Stimulated activated CD4-positive, alpha-beta T cell treated with anti-CD3 and anti-CD28 coated beads, Interleukin-12 subunit alpha, Interleukin-12 subunit beta, amount 100 ng/mL, for 48 hours (primary cell): Measurements from ENCODE around the gene TRMT2B.
"Not testable (repeated sequence)": the region's sequence is repeated elsewhere in the genome, so short reads cannot be mapped to it uniquely, and the experiment has no call there.

Experiments
- DNase-seq, 3 donors: peaks; one replicate each; pipeline ENCODE4 v3.0.0-alpha.2; 2020; ENCODE audit warnings: low read depth in 2 of 3, low spot score in 1 of 3

The TRMT2B gene

DNA sequence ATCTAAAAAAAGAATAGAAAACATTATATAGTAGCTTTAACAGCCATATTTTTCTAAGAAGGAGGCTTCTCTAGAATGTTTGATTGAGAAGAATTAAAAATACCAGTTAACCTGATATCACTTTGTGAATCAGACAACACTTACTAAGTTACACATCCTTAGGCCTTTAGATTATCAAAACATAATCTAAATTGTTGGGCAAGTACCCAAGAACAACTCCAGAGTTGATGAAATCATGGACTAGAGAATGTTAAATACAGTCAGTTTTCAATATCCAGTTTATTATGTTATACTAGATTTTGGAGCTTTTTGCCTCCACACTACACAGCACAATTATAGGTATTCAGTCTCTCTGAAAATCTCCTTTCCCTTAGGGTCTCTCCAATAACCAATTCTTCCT is 42.8 kb downstream of the TRMT2B start:
- DNase-seq, result no peak

DNA sequence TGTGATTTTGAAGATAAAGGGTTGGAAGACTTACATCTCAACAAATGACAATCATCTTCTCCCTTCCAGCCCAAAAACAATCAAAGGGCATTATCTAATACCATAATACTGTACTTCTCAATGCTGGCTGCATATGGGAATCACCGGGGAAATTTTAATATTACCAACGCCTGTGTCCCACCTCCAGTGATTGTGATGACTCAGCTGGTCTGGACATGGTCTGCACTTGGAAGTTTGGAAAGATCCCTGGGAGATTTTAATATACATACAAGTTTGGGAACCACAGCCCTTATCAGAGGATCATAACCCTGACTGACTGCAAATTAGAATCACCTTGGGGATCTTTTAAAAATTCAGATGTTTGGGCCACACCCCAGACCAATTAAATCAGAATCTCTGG is 52.5 kb downstream of the TRMT2B start:
- no peak for DNase-seq

DNA sequence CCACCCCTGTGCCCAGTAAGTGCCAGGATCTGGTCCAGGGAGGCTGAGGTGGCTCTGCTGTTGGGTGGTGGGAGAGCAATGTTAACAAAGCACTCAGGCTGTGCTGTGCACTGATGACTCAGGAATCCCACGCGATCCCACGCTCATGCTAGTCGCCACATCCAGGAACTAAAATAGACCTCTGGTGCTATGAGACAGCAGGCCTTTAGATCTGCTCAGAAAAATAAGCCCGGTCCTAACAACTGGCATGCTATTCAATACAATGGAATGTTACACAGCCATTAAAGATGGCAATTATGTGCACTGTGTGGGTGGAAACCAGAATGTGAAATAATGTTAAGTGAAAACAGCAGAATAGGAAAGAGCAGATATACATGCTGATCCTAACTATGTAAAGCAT is 56.4 kb downstream of the TRMT2B start:
- DNase-seq, result peak; percentile 12 to 19 (median 17)

- DNase-seq, result no peak
These were observed 57.3 kb downstream of the TRMT2B start for GRCh38 chrX:100994352-100995281.

DNA sequence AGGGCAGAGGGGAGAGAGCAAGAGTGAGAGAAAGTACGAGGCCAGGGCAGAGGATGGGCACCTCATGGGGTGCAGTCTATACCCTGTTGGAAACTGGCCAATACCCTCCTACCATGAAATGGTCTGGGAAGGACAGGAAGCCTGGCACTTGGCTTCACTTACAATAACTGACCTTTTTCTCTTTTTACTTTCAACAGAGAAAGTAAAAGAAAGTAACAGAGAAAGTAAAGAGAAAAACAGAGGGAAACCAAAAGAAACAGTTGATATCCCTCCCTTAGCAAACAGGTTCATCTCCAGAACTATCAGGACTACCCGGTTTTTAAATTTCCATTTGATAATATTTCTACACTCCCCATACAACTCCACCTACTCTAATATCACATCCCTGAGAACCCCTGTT is 61.8 kb downstream of the TRMT2B start:
- no peak for DNase-seq

GRCh38 chrX:100984818-100985217 is 67.1 kb downstream of the TRMT2B start:
- no peak for DNase-seq

DNA sequence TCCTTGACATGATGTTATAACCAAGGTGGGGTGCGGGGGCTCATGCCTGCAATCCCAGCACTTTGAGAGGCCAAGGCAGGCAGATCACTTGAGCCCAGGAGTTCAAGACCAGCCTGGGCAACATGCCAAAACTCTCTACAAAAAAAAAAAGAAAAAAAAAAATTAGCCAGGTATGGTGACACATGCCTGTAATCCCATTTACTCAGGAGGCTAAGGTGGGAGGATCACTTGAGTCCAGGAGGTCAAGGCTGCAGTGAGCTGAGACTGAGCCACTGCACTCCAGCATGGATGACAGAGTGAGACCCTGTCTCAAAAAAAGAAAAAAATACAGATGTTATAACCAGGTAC is 70.4 kb downstream of the TRMT2B start:
- DNase-seq, result not testable (repeated sequence)

GRCh38 chrX:100980608-100981497 is 71.1 kb downstream of the TRMT2B start:
- no peak for DNase-seq

- DNase-seq, result no peak
These were observed 71.9 kb downstream of the TRMT2B start for GRCh38 chrX:100979881-100980607.

DNA sequence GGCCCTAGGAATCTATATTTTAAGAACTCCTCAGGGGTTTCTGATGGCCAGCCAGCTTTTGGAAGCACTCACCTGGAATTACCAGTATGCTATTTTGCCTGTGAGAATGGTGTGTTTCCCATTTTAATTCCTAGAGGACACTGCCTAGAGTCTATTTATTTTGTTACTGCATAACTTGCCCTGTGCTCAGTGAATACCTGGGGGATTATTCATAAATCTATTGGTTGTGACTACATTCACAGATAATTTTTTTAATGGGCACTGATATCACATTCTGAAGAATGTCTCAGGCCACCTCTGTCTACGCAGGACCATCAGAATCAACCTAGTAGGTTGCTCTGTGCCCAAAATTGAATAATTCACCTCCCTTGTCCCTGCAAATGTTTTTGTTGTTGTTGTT is 75.7 kb downstream of the TRMT2B start:
- DNase-seq, result no peak

DNA sequence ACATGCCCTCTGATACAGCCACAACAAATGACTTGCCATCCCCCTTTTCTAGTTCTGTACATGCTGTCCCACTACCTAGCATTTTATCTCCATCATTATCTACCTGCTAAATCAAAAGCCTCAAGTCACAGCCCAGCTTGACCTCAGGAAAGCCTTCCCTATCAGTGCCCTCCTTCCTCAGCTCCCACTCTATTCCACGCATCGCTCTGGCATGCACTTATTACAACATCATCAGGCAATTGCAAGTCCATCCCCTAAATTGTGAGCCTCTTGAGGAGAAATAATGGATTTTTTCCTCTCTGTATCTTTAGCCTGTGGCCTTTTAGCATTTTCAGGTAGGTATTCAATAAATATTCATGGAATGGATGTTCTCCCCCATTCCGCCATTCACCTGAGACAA is 76.7 kb downstream of the TRMT2B start:
- DNase-seq, result no peak

DNA sequence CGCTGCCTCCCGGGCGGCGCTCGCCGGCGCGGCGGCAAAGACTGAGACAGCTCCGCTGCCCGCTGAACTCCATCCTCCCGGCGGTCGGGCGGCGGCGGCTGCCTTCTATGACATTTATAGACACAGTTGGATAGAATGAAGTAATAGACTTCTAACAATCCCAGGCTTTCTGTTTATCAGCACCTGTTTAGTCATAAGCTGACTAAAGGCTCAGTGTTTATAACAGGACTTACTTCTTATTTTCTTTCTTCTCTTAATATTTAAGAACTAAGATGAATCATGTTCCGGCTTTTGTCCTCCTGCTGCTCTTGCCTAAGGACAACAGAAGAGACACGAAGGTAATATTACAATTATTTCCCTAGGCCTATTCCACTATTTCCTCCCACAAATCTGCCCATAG is 78.5 kb downstream of the TRMT2B start:
- DNase-seq, result no peak

DNA sequence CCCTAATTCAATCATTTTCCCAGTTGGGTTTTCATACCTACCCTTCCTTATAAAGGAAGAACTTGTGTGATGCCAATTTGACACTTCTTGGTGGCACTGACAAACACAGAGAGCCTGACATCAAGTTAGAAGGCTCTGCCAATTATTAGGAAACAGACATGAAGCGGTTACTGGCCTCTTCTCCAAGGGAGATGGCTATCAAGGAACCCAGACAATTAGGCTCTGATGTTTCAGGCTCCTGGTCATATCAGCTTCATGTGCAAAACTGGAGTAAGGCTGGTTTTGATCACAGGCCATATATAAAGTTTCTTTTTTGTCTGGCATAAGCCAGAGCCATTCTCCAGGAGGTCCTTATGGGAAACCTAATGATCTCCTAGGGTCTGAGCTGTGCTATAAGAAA is 82.0 kb downstream of the TRMT2B start:
- DNase-seq, result no peak

- DNase-seq, result no peak
These were observed 82.5 kb downstream of the TRMT2B start, which contains the start of gene ARL13A for GRCh38 chrX:100969408-100969807. TSS of gene ARL13A (plus strand) at chrX:100969708. CDS start at chrX:100973690, 3,982 bp downstream.

DNA sequence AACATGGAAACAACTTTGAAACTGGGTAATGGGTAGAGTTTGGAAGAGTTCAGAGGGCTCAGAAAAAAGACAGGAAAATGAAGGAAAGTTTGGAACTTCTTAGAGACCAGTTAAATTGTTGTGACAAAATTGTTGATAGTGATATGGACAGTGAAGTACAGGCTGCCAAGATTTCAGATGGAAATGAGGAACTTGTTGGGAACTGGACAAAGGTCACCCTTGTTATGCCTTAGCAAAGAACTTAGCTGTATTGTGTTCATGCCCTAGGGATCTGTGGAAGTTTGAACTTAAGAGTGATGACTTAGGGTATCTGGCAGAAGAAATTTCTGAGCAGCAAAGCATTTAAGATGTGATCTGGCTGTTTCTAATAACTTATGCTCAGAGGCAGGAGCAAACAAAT is 87.5 kb downstream of the TRMT2B start:
- DNase-seq, result no peak

- no peak for DNase-seq
These were observed 89.1 kb downstream of the TRMT2B start for GRCh38 chrX:100962811-100963210.
